Right lobe of liver (tissue), 4 donors: ENCODE results near the gene PEAK3.

Experiments
- CTCF ChIP-seq, 4 donors: fragments of 200-600 bp in 3 of 4; fragments of 450-650 bp in 1 of 4; IDR thresholded peaks; one replicate each; pipeline versions ENCODE4 v1.5.1 to v1.8.0; 2016 to 2022; ENCODE audit warnings: antibody characterized with exemption in 4 of 4, mild to moderate bottlenecking in 2 of 4
- POLR2A ChIP-seq: fragments of 450-650 bp; IDR thresholded peaks from one replicate; pipeline ENCODE4 v1.6.1; 2017; ENCODE audit warnings: antibody characterized with exemption, mild to moderate bottlenecking
- donor health status: DM: no; HTN: no; CAD: no.
- donor health status: DM: no; HTN: no; CAD: no.
- donor health status: DM: no; HTN: yes; CAD: no.

DNA sequence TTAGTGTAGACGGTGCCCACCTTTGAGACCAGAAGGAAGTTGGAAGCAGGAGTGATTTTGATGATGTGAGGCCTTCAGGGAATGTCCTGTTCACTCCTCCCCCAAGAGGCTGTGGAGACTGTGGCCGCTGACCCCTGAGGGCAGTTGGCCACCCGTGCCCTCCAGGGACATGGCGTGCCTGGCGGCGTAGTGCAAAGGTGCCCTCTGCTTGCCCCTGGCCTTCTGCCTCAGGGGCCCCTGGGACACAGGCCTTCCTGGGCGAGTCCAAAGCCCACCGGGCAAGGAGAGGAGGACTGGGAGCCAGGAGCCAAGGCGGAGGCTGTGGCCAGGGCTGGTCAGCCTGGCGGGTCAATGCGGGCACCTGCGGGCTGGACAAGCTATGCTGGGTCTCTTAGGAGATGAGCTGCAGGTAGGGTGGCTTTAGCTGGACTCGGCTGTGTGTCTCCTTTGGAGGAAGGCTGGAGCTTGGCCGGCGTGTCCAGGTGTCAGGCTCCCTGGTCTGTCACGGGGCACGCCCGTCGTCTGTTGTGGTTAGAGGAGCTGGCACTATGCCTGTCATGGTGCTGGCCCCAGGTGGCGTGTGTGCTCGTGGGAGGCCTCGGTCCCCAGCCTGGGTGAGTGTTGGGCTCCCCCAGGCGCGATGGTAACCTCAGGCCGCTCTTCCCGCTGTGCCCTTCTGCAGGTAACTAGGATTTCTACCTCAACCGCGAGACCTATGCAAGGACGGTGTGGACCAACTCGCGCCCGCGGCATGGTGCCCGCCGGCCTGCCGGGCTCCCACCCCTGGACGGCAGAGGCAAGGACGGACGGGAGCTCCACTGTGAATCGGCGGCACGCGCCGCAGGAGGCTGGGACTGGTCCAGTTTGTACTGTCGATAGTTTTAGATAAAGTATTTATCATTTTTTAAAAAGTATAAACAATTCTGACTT is 52.6 kb downstream of the PEAK3 start:
- TF ChIP-seq CTCF (IDR thresholded peaks at IDR 0.05), result no peak
- TF ChIP-seq POLR2A, result no peak
